Peyer's patch (tissue), 4 donors: ENCODE measurements around the gene DRGX. TPM values are rescaled to one million over a fixed set of nuclear protein-coding genes. Genes with fewer than 3 reads are reported as not detected.
A peak's percentile ranks its signal among the peaks of the same experiment; 100 is the strongest.

Experiments used
- DNase-seq, 3 donors: peaks; one replicate each; pipeline ENCODE4 v3.0.0-alpha.2; 2017 to 2019
- H3K27ac ChIP-seq, 4 donors: fragments of 200-600 bp; sonication (generic); one replicate each; pipeline ENCODE4 v1.5.1; 2016 to 2019
- H3K27me3 ChIP-seq, 2 donors: fragments of 200-600 bp; sonication (generic); one replicate each; pipeline ENCODE4 v1.5.1; 2019
- H3K36me3 ChIP-seq, 3 donors: fragments of 200-600 bp; sonication (generic); one replicate each; pipeline ENCODE4 v1.5.1; 2016 to 2019
- H3K4me1 ChIP-seq, 4 donors: fragments of 200-600 bp; sonication (generic); one replicate each; pipeline ENCODE4 v1.5.1; 2016 to 2019
- H3K4me3 ChIP-seq, 4 donors: fragments of 200-600 bp; sonication (generic); 1 replicate in 3 of 4; 2 replicates in 1 of 4; pipeline ENCODE4 v1.5.1; 2016 to 2019; ENCODE audit warnings: mild to moderate bottlenecking in 1 of 4
- H3K9me3 ChIP-seq, 4 donors: fragments of 200-600 bp; sonication (generic); one replicate each; pipeline ENCODE4 v1.5.1; 2016 to 2019; ENCODE audit warnings: mild to moderate bottlenecking in 1 of 4
- POLR2A ChIP-seq, 2 donors: fragments of 450-650 bp; IDR thresholded peaks; one replicate each; pipeline ENCODE4 v1.5.1; 2017; ENCODE audit warnings: antibody characterized with exemption in 2 of 2, mild to moderate bottlenecking in 2 of 2, moderate library complexity in 2 of 2
- total RNA-seq, 4 donors: library from RNA; depleted of rRNA; stranded (reverse); fragments of >200 nt; gene quantifications; one replicate each; pipeline ENCODE4 v1.1.0, GENCODE V29; 2016
- TF ChIP-seq, protein P1 (sequence below), 6 experiments: fragments of 450-650 bp in 4 of 6; fragments of 200-600 bp in 2 of 6; sonication (generic) in 1 of 6; IDR thresholded peaks; one replicate each; pipeline ENCODE4 v1.5.1; 2017 to 2019; ENCODE audit warnings: antibody characterized with exemption in 6 of 6, mild to moderate bottlenecking in 3 of 6, moderate library complexity in 1 of 6

The DRGX gene
- total RNA-seq, 4 donors from 2014 or later = not detected

DNA sequence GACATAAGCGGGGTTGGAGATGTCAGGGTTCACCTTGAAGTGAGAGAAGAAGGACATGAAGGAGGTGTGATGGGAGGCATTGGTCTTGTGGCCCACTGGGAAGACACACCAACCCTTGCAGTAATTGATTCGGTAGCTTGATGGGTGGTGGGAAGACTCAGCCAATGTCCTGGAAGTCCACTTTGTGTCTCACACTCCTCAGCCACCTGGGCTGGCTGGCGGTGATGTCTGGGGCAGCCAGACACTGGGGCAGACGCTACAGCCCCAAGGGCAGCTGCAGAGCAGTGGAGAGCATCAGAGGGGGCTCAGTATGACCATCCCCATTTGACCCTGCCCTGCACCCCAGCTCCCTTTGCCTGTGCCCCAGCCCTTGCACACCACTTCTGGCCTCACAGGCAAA lies 16.7 kb upstream of the DRGX start:
- Histone ChIP-seq H3K27me3 (no peaks in the 10 kb centered on the region), H3K27ac (no peak overlapping the region), H3K4me3 (no peak overlapping the region), H3K36me3 (no peaks in the 10 kb centered on the region), H3K4me1 (no peaks in the 10 kb centered on the region), H3K9me3 (no peaks in the 10 kb centered on the region)
- TF ChIP-seq, protein P1, sequence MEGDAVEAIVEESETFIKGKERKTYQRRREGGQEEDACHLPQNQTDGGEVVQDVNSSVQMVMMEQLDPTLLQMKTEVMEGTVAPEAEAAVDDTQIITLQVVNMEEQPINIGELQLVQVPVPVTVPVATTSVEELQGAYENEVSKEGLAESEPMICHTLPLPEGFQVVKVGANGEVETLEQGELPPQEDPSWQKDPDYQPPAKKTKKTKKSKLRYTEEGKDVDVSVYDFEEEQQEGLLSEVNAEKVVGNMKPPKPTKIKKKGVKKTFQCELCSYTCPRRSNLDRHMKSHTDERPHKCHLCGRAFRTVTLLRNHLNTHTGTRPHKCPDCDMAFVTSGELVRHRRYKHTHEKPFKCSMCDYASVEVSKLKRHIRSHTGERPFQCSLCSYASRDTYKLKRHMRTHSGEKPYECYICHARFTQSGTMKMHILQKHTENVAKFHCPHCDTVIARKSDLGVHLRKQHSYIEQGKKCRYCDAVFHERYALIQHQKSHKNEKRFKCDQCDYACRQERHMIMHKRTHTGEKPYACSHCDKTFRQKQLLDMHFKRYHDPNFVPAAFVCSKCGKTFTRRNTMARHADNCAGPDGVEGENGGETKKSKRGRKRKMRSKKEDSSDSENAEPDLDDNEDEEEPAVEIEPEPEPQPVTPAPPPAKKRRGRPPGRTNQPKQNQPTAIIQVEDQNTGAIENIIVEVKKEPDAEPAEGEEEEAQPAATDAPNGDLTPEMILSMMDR (IDR thresholded peaks at IDR 0.05) = no peak
- no peak for TF ChIP-seq POLR2A (IDR thresholded peaks at IDR 0.05)
- DNase-seq = no peak

DNA sequence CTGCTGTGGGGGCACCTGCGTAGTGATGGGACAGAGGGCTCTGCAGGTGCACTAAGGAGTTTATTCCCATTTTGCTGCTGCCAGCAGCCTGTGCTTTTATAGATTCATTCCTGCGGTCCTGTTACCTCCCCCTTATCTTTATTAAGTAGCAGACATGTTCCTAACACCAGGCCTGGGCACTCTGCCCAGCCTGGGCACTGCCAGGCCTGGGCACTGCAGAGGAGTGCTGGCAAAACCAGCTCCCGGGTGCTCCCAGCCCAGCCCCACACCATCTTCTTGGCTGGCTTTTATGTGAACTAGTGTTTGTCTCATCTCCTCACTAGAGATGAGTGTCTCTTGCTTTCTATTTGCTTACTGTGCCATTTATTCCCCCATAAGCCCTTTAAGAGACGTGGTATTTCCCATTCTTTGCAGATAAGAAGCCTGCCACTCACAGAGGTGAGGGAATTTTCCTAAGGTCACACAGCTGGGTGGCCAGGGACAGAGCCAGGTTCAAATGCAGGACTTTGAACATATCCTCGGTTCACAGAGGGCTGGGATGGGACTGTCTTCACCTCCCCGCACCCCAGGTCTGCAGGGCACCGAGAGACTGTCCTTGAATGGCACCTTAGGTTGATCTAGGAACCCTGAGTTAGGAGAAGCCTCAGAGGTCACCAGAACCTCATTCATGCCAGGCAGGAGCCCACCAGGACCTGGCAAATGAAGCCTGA lies 14.6 kb upstream of the DRGX start:
- no peak for DNase-seq
- Histone ChIP-seq H3K27ac (no peak overlapping the region), H3K36me3 (no peaks in the 10 kb centered on the region), H3K27me3 (no peaks in the 10 kb centered on the region), H3K9me3 (no peaks in the 10 kb centered on the region), H3K4me1 (no peaks in the 10 kb centered on the region), H3K4me3 (no peak overlapping the region)
- TF ChIP-seq, protein P1 (IDR thresholded peaks at IDR 0.05) = no peak
- no peak for TF ChIP-seq POLR2A (IDR thresholded peaks at IDR 0.05)

DNA sequence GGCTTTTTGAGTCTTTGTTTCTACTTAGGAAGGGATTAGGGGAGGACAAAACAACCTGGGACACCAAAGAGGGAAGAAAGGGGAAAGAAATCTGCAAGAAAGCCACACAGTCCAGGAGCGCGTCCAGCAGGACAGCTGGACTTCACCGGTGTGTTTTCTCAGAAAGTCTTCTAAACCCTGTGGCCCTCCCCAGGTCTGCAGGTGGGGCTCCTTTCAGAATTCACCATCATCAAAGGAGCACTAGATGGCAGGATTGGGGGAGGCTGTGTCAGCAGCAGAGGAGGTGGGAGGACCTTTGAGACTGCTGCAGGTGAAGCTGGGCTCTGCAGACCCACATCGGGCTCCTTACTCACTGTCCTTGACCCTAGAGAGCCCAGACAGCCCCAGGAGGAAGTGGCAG lies 13.9 kb upstream of the DRGX start:
- DNase-seq = no peak
- Histone ChIP-seq H3K4me1 (no peaks in the 10 kb centered on the region), H3K4me3 (no peak overlapping the region), H3K27me3 (no peaks in the 10 kb centered on the region), H3K27ac (no peak overlapping the region), H3K9me3 (no peaks in the 10 kb centered on the region), H3K36me3 (no peaks in the 10 kb centered on the region)
- no peak for TF ChIP-seq POLR2A (IDR thresholded peaks at IDR 0.05)
- TF ChIP-seq, protein P1 (IDR thresholded peaks at IDR 0.05) = no peak

DNA sequence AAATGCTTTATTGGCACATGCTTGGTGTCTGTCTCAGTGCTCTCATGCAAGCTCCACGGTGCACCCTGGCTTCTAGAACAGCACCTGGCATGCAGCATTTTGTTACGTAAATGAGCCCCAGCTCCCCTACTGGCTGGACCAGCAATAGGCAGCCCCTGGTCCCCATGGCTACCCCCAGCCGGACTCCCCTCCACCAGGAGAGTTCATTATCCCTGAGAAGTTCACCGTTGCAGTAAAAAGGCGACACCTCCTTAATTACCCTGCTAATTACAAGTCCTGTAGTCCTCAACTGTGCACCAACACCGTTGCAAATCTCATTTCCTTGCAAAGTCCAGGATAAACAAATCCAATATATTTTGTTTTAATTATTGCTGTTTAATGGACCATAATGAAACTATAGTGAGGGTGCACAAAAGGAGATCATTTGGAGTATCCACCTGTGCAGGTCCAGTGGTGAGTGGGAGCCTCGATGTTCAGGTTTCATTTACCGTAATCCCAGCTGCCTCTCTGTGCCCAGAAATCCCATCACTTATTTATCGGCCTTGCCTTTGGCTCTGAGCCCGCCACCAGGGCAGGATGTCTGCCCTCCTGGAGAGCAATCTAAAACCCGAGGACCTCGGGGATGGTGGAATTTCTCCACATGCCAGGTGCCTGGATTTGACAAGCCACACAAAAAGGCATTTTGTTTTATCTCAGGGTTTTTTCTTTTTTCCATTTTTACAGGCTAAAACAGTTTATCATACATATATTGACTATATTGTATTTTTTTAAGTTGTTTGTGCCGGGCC lies 12.8 kb upstream of the DRGX start:
- H3K27me3 ChIP-seq = no peaks in the 10 kb centered on the region
- no peak overlapping the region for H3K4me3 ChIP-seq
- H3K9me3 ChIP-seq = no peaks in the 10 kb centered on the region
- TF ChIP-seq POLR2A (IDR thresholded peaks at IDR 0.05) = no peak
- TF ChIP-seq, protein P1 (IDR thresholded peaks at IDR 0.05) = no peak
- no peak overlapping the region for H3K27ac ChIP-seq
- H3K36me3 ChIP-seq = no peaks in the 10 kb centered on the region
- no peaks in the 10 kb centered on the region for H3K4me1 ChIP-seq
- no peak for DNase-seq

DNA sequence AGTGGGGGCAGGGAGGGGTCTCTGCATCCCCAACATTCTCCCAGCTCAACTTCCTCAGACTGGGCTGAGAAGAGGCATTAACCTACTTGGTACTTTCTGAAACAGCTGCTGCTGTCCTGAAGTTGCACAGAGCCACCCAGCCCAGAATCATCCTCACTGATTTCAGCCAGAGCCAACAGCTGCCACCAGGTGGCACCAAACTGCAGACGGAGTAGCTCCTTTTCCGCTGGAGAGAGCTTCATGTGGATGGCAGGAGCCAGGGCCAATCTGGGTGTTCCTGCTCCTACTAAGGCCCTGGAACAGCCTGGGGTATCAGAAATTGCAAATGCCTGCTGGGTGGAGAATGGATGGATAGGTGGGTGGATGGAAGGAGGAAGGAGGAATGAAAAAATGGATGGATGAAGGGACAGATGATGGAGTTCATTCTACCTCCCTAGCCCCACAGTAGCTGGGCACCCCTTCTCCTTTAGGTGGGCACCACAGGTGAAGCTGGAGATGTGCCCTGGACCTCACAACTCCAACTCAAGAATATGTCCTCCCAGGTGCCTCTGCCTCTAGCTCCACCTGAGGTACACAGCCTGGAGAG lies 11.8 kb upstream of the DRGX start:
- Histone ChIP-seq H3K9me3 (no peaks in the 10 kb centered on the region), H3K4me3 (no peak overlapping the region), H3K27me3 (no peaks in the 10 kb centered on the region), H3K27ac (no peak overlapping the region), H3K36me3 (no peaks in the 10 kb centered on the region), H3K4me1 (no peaks in the 10 kb centered on the region)
- DNase-seq = peak; percentile 68 to 90 (median 85)
- TF ChIP-seq, protein P1 (IDR thresholded peaks at IDR 0.05) = peak; percentile 50 to 87 (median 76)
- no peak for TF ChIP-seq POLR2A (IDR thresholded peaks at IDR 0.05)
